Activated CD4-positive, alpha-beta T cell treated with anti-CD3 and anti-CD28 coated beads, Interleukin-2, amount 10 ng/mL, durations not matched to agents 24 days and 14 days (primary cell): ENCODE measurements around the gene PAK1. TPM values are rescaled to one million over a fixed set of nuclear protein-coding genes. Genes with fewer than 3 reads are reported as not detected.

Experiments used
- DNase-seq: peaks from one replicate; pipeline ENCODE4 v3.0.0; 2022
- H3K27ac Mint-ChIP-seq: one replicate; pipeline ENCODE4 v1.8.0; 2022; ENCODE audit warnings: mild to moderate bottlenecking, mixed read lengths
- H3K27me3 Mint-ChIP-seq: one replicate; pipeline ENCODE4 v1.8.0; 2022; ENCODE audit warnings: mixed read lengths
- H3K36me3 Mint-ChIP-seq: one replicate; pipeline ENCODE4 v1.8.0; 2022; ENCODE audit warnings: low read depth, mild to moderate bottlenecking, mixed read lengths
- H3K4me1 Mint-ChIP-seq: one replicate; pipeline ENCODE4 v1.8.0; 2021; ENCODE audit warnings: mixed read lengths
- H3K4me3 Mint-ChIP-seq: one replicate; pipeline ENCODE4 v1.8.0; 2022; ENCODE audit warnings: mild to moderate bottlenecking, moderate library complexity, mixed read lengths
- H3K9me3 Mint-ChIP-seq: one replicate; pipeline ENCODE4 v1.8.0; 2021; ENCODE audit warnings: mixed read lengths
- intact Hi-C: fragments of 100-400 bp; cut with micrococcal nuclease; formaldehyde crosslinking; loops from one replicate; pipeline ENCODE4 v1.15.1; 2023
- total RNA-seq: library from RNA; stranded (reverse); gene quantifications from 2 replicates; pipeline ENCODE4 v1.2.3, GENCODE V29; 2022

Gene PAK1
- total RNA-seq, 1 donor from 2014 or later, result 32.1 TPM

GRCh38 chr11:77325159-77325558 lies 148.7 kb downstream of the PAK1 start:
- intact Hi-C loops, result no loop called here
- Mint-ChIP-seq H3K36me3 (peaks cover 38% of the 10 kb centered on the region), H3K4me3 (no peak overlapping the region), H3K27ac (no peak overlapping the region), H3K4me1 (peaks cover 4% of the 10 kb centered on the region), H3K27me3 (no peaks in the 10 kb centered on the region), H3K9me3 (no peaks in the 10 kb centered on the region)
- no peak for DNase-seq

GRCh38 chr11:77324508-77324907 lies 149.4 kb downstream of the PAK1 start:
- Mint-ChIP-seq H3K4me1 (peaks cover 4% of the 10 kb centered on the region), H3K9me3 (no peaks in the 10 kb centered on the region), H3K4me3 (no peak overlapping the region), H3K27ac (no peak overlapping the region), H3K36me3 (peaks cover 33% of the 10 kb centered on the region), H3K27me3 (no peaks in the 10 kb centered on the region)
- no peak for DNase-seq
- intact Hi-C loops, result no loop called here

- intact Hi-C loops, result no loop called here
- H3K4me3 Mint-ChIP-seq, result no peak overlapping the region
- no peak for DNase-seq
- H3K36me3 Mint-ChIP-seq, result peaks cover 21% of the 10 kb centered on the region
- H3K4me1 Mint-ChIP-seq, result peaks cover 4% of the 10 kb centered on the region
- no peaks in the 10 kb centered on the region for H3K9me3 Mint-ChIP-seq
- no peak overlapping the region for H3K27ac Mint-ChIP-seq
- no peaks in the 10 kb centered on the region for H3K27me3 Mint-ChIP-seq
Observed at GRCh38 chr11:77322926-77323590, 150.8 kb downstream of the PAK1 start.

- H3K9me3 Mint-ChIP-seq, result no peaks in the 10 kb centered on the region
- peaks cover 17% of the 10 kb centered on the region for H3K36me3 Mint-ChIP-seq
- no peak overlapping the region for H3K4me3 Mint-ChIP-seq
- no peaks in the 10 kb centered on the region for H3K27me3 Mint-ChIP-seq
- H3K27ac Mint-ChIP-seq, result no peak overlapping the region
- intact Hi-C loops, result no loop called here
- H3K4me1 Mint-ChIP-seq, result peaks cover 4% of the 10 kb centered on the region
- no peak for DNase-seq
Observed at GRCh38 chr11:77322506-77322905, 151.4 kb downstream of the PAK1 start.

- Mint-ChIP-seq H3K9me3 (no peaks in the 10 kb centered on the region), H3K27me3 (peaks cover 5% of the 10 kb centered on the region), H3K4me1 (peaks cover 2% of the 10 kb centered on the region), H3K4me3 (no peak overlapping the region), H3K27ac (no peak overlapping the region), H3K36me3 (peaks cover 11% of the 10 kb centered on the region)
- intact Hi-C loops, result no loop called here
- no peak for DNase-seq
Observed at GRCh38 chr11:77320351-77320750, 153.5 kb downstream of the PAK1 start.

GRCh38 chr11:77318600-77318999 lies 155.3 kb downstream of the PAK1 start:
- intact Hi-C loops, result no loop called here
- H3K4me3 Mint-ChIP-seq, result no peak overlapping the region
- H3K27me3 Mint-ChIP-seq, result peaks cover 7% of the 10 kb centered on the region
- no peaks in the 10 kb centered on the region for H3K9me3 Mint-ChIP-seq
- H3K36me3 Mint-ChIP-seq, result peaks cover 9% of the 10 kb centered on the region
- H3K27ac Mint-ChIP-seq, result no peak overlapping the region
- no peaks in the 10 kb centered on the region for H3K4me1 Mint-ChIP-seq
- DNase-seq, result no peak

GRCh38 chr11:77316733-77317342 lies 157.1 kb downstream of the PAK1 start:
- Mint-ChIP-seq H3K9me3 (no peaks in the 10 kb centered on the region), H3K27me3 (peaks cover 7% of the 10 kb centered on the region), H3K27ac (no peak overlapping the region), H3K4me3 (no peak overlapping the region), H3K4me1 (no peaks in the 10 kb centered on the region), H3K36me3 (no peaks in the 10 kb centered on the region)
- no peak for DNase-seq
- intact Hi-C loops, result no loop called here

GRCh38 chr11:77312107-77312506 lies 161.8 kb downstream of the PAK1 start:
- H3K4me1 Mint-ChIP-seq, result peaks cover 3% of the 10 kb centered on the region
- no peak overlapping the region for H3K4me3 Mint-ChIP-seq
- no peaks in the 10 kb centered on the region for H3K36me3 Mint-ChIP-seq
- intact Hi-C loops, result no loop called here
- no peak overlapping the region for H3K27ac Mint-ChIP-seq
- DNase-seq, result no peak
- no peaks in the 10 kb centered on the region for H3K9me3 Mint-ChIP-seq
- H3K27me3 Mint-ChIP-seq, result peaks cover 7% of the 10 kb centered on the region

GRCh38 chr11:77311701-77312100 lies 162.2 kb downstream of the PAK1 start:
- Mint-ChIP-seq H3K9me3 (no peaks in the 10 kb centered on the region), H3K36me3 (no peaks in the 10 kb centered on the region), H3K27ac (no peak overlapping the region)

GRCh38 chr11:77310721-77311120 lies 163.2 kb downstream of the PAK1 start:
- Mint-ChIP-seq H3K9me3 (no peaks in the 10 kb centered on the region), H3K4me3 (no peak overlapping the region), H3K4me1 (peaks cover 3% of the 10 kb centered on the region), H3K36me3 (no peaks in the 10 kb centered on the region), H3K27ac (no peak overlapping the region), H3K27me3 (peaks cover 2% of the 10 kb centered on the region)
- DNase-seq, result no peak
- intact Hi-C loops, result no loop called here

More at GRCh38 chr11:77311701-77312100, 162.2 kb downstream of the PAK1 start:
- H3K4me3 Mint-ChIP-seq, result no peak overlapping the region
- H3K27me3 Mint-ChIP-seq, result peaks cover 7% of the 10 kb centered on the region
- intact Hi-C loops, result no loop called here
- peaks cover 3% of the 10 kb centered on the region for H3K4me1 Mint-ChIP-seq
- no peak for DNase-seq

GRCh38 chr11:77309401-77310085 lies 164.4 kb downstream of the PAK1 start:
- intact Hi-C loops, result no loop called here

GRCh38 chr11:77308838-77309237 lies 165.1 kb downstream of the PAK1 start:
- H3K27ac Mint-ChIP-seq, result peak overlapping the region; percentile 70

More at GRCh38 chr11:77309401-77310085, 164.4 kb downstream of the PAK1 start:
- H3K4me1 Mint-ChIP-seq, result peaks cover 3% of the 10 kb centered on the region
- H3K27me3 Mint-ChIP-seq, result no peaks in the 10 kb centered on the region
- no peak overlapping the region for H3K27ac Mint-ChIP-seq
- H3K9me3 Mint-ChIP-seq, result no peaks in the 10 kb centered on the region
- H3K36me3 Mint-ChIP-seq, result no peaks in the 10 kb centered on the region
- no peak overlapping the region for H3K4me3 Mint-ChIP-seq
- DNase-seq, result no peak

GRCh38 chr11:77303328-77303727 lies 170.6 kb downstream of the PAK1 start:
- Mint-ChIP-seq H3K27ac (no peak overlapping the region), H3K4me1 (no peaks in the 10 kb centered on the region), H3K9me3 (no peaks in the 10 kb centered on the region), H3K4me3 (no peak overlapping the region), H3K36me3 (no peaks in the 10 kb centered on the region), H3K27me3 (no peaks in the 10 kb centered on the region)
- intact Hi-C loops, result no loop called here
- DNase-seq, result no peak

More at GRCh38 chr11:77308838-77309237, 165.1 kb downstream of the PAK1 start:
- DNase-seq, result no peak
- H3K27me3 Mint-ChIP-seq, result no peaks in the 10 kb centered on the region
- no peak overlapping the region for H3K4me3 Mint-ChIP-seq
- no peaks in the 10 kb centered on the region for H3K36me3 Mint-ChIP-seq
- no peaks in the 10 kb centered on the region for H3K9me3 Mint-ChIP-seq
- intact Hi-C loops, result no loop called here
- H3K4me1 Mint-ChIP-seq, result peaks cover 3% of the 10 kb centered on the region

- H3K9me3 Mint-ChIP-seq, result no peaks in the 10 kb centered on the region
- intact Hi-C loops, result no loop called here
- H3K36me3 Mint-ChIP-seq, result no peaks in the 10 kb centered on the region
- H3K4me1 Mint-ChIP-seq, result no peaks in the 10 kb centered on the region
- no peaks in the 10 kb centered on the region for H3K27me3 Mint-ChIP-seq
- H3K27ac Mint-ChIP-seq, result no peak overlapping the region
- H3K4me3 Mint-ChIP-seq, result no peak overlapping the region
- no peak for DNase-seq
Observed at GRCh38 chr11:77302752-77303151, 171.1 kb downstream of the PAK1 start.
